Nephron (organoid): Measurements from ENCODE around the gene PBX1.

ENCODE experiments used
- H3K27ac Mint-ChIP-seq, 3 experiments: 2 replicates each; pipeline ENCODE4 v1.8.0; 2020; ENCODE audit warnings: mixed read lengths in 3 of 3, mild to moderate bottlenecking in 2 of 3, moderate library complexity in 1 of 3
- H3K27me3 Mint-ChIP-seq: 2 replicates; pipeline ENCODE4 v1.8.0; 2021; ENCODE audit warnings: low read depth, mild to moderate bottlenecking, moderate library complexity, mixed read lengths
- H3K36me3 Mint-ChIP-seq: 2 replicates; pipeline ENCODE4 v1.8.0; 2020; ENCODE audit warnings: low read depth, mixed read lengths
- H3K4me1 Mint-ChIP-seq: 2 replicates; pipeline ENCODE4 v1.8.0; 2020; ENCODE audit warnings: mixed read lengths
- H3K4me3 Mint-ChIP-seq, 3 experiments: 2 replicates each; pipeline ENCODE4 v1.8.0; 2020; ENCODE audit warnings: mild to moderate bottlenecking in 3 of 3, mixed read lengths in 3 of 3, moderate library complexity in 2 of 3
- H3K9me3 Mint-ChIP-seq: 2 replicates; pipeline ENCODE4 v1.8.0; 2020; ENCODE audit warnings: mixed read lengths
- CTCF ChIP-seq, 3 experiments: fragments of 200-600 bp; sonication (generic); IDR thresholded peaks; one replicate each; pipeline ENCODE4 v1.5.0; 2021; ENCODE audit warnings: antibody characterized with exemption in 3 of 3; ENCODE audit not compliant: unreplicated experiment in 3 of 3

PBX1 gene

DNA sequence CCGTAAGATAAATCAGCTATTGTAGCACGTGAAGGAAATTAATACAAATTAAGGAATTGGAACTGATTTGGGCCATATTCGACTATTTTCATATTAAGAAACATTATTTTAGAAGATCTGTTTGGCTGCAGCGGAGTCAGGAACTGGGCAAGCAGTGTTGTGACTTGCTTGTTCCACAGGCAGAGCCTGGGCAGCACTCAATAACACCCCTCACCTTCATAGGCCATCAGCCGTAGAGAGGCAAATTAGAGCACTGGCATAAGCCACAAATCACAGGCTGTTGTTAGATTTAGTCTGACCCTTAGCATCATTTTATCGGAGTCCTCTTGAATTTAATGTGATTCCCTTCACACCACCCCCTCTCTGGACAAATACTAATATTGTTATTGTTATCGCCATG, 72.8 kb downstream of the PBX1 start:
- no peaks in the 10 kb centered on the region for H3K9me3 Mint-ChIP-seq
- peaks cover 85% of the 10 kb centered on the region for H3K4me1 Mint-ChIP-seq
- peaks cover 26% of the 10 kb centered on the region for H3K36me3 Mint-ChIP-seq
- H3K4me3 Mint-ChIP-seq = no peak overlapping the region
- TF ChIP-seq CTCF (IDR thresholded peaks at IDR 0.05; ENCODE audit: unreplicated experiment in 3 of 3) = no peak
- peak overlapping the region; percentile 13 to 55 (median 47) for H3K27ac Mint-ChIP-seq
- H3K27me3 Mint-ChIP-seq = no peaks in the 10 kb centered on the region

DNA sequence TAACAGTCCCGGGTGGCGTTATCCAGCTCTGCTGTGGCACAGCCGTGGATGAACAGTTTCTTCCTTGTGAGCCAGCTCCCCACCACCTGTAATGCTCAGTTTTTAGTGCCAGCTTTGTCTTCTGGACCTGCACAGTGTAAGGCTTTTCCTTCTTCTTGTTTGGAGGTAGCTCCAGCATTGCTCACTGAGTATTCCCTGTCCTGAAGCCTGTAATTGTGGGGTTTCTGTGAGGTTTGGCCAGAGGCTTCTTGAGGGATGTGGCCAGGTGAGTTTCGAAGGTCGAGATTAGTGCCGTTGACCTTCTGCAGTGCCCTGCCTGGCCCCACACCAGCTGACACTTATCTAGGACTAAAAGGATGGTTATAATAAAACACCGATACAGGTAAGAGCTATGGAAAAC, 75.0 kb downstream of the PBX1 start:
- Mint-ChIP-seq H3K4me3 (no peak overlapping the region), H3K4me1 (peaks cover 87% of the 10 kb centered on the region), H3K9me3 (no peaks in the 10 kb centered on the region), H3K27ac (peak overlapping the region; percentile 17 to 94 (median 79)), H3K36me3 (peaks cover 30% of the 10 kb centered on the region), H3K27me3 (no peaks in the 10 kb centered on the region)
- TF ChIP-seq CTCF (IDR thresholded peaks at IDR 0.05; ENCODE audit: unreplicated experiment in 3 of 3) = no peak

- H3K4me1 Mint-ChIP-seq = peaks cover 86% of the 10 kb centered on the region
- no peak for TF ChIP-seq CTCF (IDR thresholded peaks at IDR 0.05; ENCODE audit: unreplicated experiment in 3 of 3)
- H3K27ac Mint-ChIP-seq = peak overlapping the region; percentile 79 to 94 (median 84)
- peak overlapping the region in 2 of 3 experiments; percentile 51 to 58 for H3K4me3 Mint-ChIP-seq
- H3K9me3 Mint-ChIP-seq = no peaks in the 10 kb centered on the region
- peaks cover 26% of the 10 kb centered on the region for H3K36me3 Mint-ChIP-seq
- H3K27me3 Mint-ChIP-seq = no peaks in the 10 kb centered on the region
Observed at GRCh38 chr1:164635059-164635802, 76.2 kb downstream of the PBX1 start.

DNA sequence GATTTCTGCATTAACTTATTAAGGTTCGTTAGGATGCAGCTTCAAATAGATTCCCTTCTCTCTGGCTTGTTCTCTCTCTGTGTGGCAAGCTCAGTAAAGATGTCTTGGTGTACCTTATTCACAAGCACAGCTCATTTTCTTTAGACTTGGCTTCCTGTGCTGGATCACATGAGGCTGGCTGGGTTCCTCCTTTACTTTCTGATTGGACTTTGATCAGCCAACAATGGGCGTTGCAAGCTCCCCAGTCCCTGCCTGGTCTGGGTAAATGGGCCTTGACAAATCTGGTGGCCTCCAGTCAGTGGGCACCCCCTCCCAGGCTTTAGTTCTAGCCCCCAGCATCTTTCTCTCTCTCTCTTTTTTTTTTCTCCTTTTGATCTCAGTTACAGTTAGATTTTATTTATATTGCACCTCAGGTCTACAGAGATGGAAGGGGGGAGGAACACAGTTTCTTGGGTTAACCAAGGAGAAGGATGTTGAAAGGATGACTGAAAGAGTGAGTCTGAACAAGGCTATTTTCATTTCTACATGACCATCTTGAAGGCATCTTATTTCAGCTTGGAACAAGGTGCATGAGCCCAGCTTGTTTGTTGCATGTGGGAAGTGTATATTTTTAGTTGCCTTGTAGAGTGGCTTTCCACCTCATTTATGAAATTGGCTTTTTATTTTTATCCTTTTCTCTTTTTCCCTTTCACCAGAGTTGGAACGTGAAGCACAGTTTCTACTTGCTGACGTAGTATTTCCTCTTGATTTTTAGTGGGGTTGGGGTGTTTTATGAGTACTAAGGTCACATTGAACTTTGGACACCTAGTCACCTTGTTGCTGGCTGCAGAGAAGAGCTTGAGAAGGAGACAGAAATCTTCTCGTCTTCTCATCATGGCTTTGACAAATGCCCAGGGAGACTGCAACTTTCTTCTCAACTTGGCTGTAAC, 77.1 kb downstream of the PBX1 start:
- H3K27ac Mint-ChIP-seq = peak overlapping the region; percentile 79 to 94 (median 84)
- H3K36me3 Mint-ChIP-seq = peaks cover 30% of the 10 kb centered on the region
- TF ChIP-seq CTCF (IDR thresholded peaks at IDR 0.05; ENCODE audit: unreplicated experiment in 3 of 3) = no peak
- peak overlapping the region; percentile 8 to 58 (median 14) for H3K4me3 Mint-ChIP-seq
- no peaks in the 10 kb centered on the region for H3K27me3 Mint-ChIP-seq
- H3K4me1 Mint-ChIP-seq = peaks cover 82% of the 10 kb centered on the region
- H3K9me3 Mint-ChIP-seq = no peaks in the 10 kb centered on the region

GRCh38 chr1:164636757-164637156, 77.8 kb downstream of the PBX1 start:
- Mint-ChIP-seq H3K4me1 (peaks cover 79% of the 10 kb centered on the region), H3K4me3 (peak overlapping the region in 1 of 3 experiments; percentile 22), H3K9me3 (no peaks in the 10 kb centered on the region), H3K27me3 (no peaks in the 10 kb centered on the region), H3K36me3 (peaks cover 32% of the 10 kb centered on the region), H3K27ac (peak overlapping the region; percentile 79 to 94 (median 84))
- no peak for TF ChIP-seq CTCF (IDR thresholded peaks at IDR 0.05; ENCODE audit: unreplicated experiment in 3 of 3)
